Measurements from ENCODE around the gene FBXW8.

DNA sequence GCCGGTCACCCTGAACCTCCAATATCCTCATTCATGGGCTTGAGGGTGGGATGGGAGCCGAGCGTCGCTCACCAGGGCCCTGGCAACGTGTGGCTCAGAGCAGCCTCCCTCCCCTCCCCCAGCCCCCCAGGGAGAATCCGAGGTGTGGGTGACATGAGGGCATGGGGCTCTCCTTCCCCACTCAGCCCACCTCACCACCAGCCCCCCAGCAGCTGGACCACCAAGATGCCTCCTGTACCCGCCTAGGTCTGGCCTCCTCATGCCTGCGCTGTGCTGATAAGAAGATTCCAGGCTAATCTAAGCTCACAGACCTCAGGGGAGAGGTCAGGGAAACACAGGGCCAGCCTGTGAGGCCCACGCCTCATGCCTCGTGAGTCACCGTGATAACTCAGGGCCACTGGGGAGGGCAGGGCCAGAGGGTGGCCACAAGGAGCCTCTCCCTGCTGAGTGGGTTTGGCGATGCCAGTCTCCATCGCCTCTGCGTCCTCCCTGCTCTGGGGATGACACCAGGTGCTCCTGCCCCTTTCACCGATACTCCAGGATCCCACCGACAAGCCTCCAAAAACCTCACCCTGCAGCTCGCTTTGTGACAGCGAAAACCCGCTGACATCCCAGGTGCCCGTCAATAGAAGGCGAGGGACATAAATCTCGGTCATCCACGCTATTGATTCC is 131.6 kb downstream of the FBXW8 start:
- TF ChIP-seq, protein P1, sequence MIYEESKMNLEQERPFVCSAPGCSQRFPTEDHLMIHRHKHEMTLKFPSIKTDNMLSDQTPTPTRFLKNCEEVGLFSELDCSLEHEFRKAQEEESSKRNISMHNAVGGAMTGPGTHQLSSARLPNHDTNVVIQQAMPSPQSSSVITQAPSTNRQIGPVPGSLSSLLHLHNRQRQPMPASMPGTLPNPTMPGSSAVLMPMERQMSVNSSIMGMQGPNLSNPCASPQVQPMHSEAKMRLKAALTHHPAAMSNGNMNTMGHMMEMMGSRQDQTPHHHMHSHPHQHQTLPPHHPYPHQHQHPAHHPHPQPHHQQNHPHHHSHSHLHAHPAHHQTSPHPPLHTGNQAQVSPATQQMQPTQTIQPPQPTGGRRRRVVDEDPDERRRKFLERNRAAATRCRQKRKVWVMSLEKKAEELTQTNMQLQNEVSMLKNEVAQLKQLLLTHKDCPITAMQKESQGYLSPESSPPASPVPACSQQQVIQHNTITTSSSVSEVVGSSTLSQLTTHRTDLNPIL (CRISPR knock-in tag; IDR thresholded peaks at IDR 0.05; ENCODE audit: low read depth): no peak
- TF ChIP-seq, protein P2, sequence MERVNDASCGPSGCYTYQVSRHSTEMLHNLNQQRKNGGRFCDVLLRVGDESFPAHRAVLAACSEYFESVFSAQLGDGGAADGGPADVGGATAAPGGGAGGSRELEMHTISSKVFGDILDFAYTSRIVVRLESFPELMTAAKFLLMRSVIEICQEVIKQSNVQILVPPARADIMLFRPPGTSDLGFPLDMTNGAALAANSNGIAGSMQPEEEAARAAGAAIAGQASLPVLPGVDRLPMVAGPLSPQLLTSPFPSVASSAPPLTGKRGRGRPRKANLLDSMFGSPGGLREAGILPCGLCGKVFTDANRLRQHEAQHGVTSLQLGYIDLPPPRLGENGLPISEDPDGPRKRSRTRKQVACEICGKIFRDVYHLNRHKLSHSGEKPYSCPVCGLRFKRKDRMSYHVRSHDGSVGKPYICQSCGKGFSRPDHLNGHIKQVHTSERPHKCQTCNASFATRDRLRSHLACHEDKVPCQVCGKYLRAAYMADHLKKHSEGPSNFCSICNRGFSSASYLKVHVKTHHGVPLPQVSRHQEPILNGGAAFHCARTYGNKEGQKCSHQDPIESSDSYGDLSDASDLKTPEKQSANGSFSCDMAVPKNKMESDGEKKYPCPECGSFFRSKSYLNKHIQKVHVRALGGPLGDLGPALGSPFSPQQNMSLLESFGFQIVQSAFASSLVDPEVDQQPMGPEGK (CRISPR knock-in tag; IDR thresholded peaks at IDR 0.05; ENCODE audit: borderline replicate concordance): no peak
